Activated naive CD4-positive, alpha-beta T cell treated with anti-CD3 and anti-CD28 coated beads, Interleukin-2, amount 10 ng/mL, durations not matched to agents 7 days and 5 days (primary cell): ENCODE results near the gene ARMC9.
"Not testable (repeated sequence)": the region's sequence is repeated elsewhere in the genome, so short reads cannot be mapped to it uniquely, and the experiment has no call there.

Source experiments
- CTCF ChIA-PET: fragments of 350-600 bp; sonication (Branson Sonifier 250); formaldehyde crosslinking; loops from one replicate; lab custom pipeline; 2021; ENCODE audit warnings: antibody characterized with exemption; lab: Charles Lee
- DNase-seq: peaks from one replicate; pipeline ENCODE4 v3.0.0-alpha.2; 2020
- H3K27ac Mint-ChIP-seq: one replicate; pipeline ENCODE4 v1.8.0; 2021; ENCODE audit warnings: mild to moderate bottlenecking, moderate library complexity, mixed read lengths
- H3K27me3 Mint-ChIP-seq: one replicate; pipeline ENCODE4 v1.8.0; 2021; ENCODE audit warnings: mild to moderate bottlenecking, mixed read lengths
- H3K36me3 Mint-ChIP-seq: one replicate; pipeline ENCODE4 v1.8.0; 2021; ENCODE audit warnings: mixed read lengths
- H3K4me1 Mint-ChIP-seq: one replicate; pipeline ENCODE4 v1.8.0; 2021; ENCODE audit warnings: mixed read lengths
- H3K4me3 Mint-ChIP-seq: one replicate; pipeline ENCODE4 v1.8.0; 2021; ENCODE audit warnings: mild to moderate bottlenecking, moderate library complexity, mixed read lengths
- H3K9me3 Mint-ChIP-seq: one replicate; pipeline ENCODE4 v1.8.0; 2021; ENCODE audit warnings: mixed read lengths

The ARMC9 gene

GRCh38 chr2:231300722-231301076 is 102.3 kb downstream of the ARMC9 start:
- CTCF ChIA-PET, result interaction anchor here (1.0 kb wide), 1 partner anchor 10 kb away, joined by 3 read pairs; no protein-coding TSS in a partner anchor

GRCh38 chr2:231304259-231304658 is 105.8 kb downstream of the ARMC9 start:
- H3K4me1 Mint-ChIP-seq, DNase-seq, H3K27ac Mint-ChIP-seq, H3K4me3 Mint-ChIP-seq, H3K9me3 Mint-ChIP-seq, H3K36me3 Mint-ChIP-seq: not testable (repeated sequence)
- peaks cover 21% of the 10 kb centered on the region for H3K27me3 Mint-ChIP-seq
- CTCF ChIA-PET, result interaction anchor here (0.7 to 1.6 kb wide), 2 partner anchors 19 to 101 kb away, joined by 3 to 4 read pairs; no protein-coding TSS in a partner anchor

More at GRCh38 chr2:231300722-231301076, 102.3 kb downstream of the ARMC9 start:
- Mint-ChIP-seq H3K36me3 (no peaks in the 10 kb centered on the region), H3K9me3 (no peaks in the 10 kb centered on the region), H3K4me1 (peaks cover 5% of the 10 kb centered on the region), H3K4me3 (no peak overlapping the region), H3K27me3 (peaks cover 3% of the 10 kb centered on the region), H3K27ac (no peak overlapping the region)
- no peak for DNase-seq

- Mint-ChIP-seq H3K36me3 (no peaks in the 10 kb centered on the region), H3K27ac (no peak overlapping the region), H3K27me3 (peaks cover 21% of the 10 kb centered on the region), H3K4me1 (peaks cover 5% of the 10 kb centered on the region), H3K9me3 (no peaks in the 10 kb centered on the region), H3K4me3 (no peak overlapping the region)
- CTCF ChIA-PET, result no interaction called here
- no peak for DNase-seq
These were observed 106.8 kb downstream of the ARMC9 start for GRCh38 chr2:231305221-231305620.

GRCh38 chr2:231306791-231307393 is 108.5 kb downstream of the ARMC9 start:
- H3K4me1 Mint-ChIP-seq, result no peaks in the 10 kb centered on the region
- CTCF ChIA-PET, result interaction anchor here (0.7 to 1.7 kb wide), 2 partner anchors 10 to 16 kb away, joined by 3 to 4 read pairs; no protein-coding TSS in a partner anchor
- no peaks in the 10 kb centered on the region for H3K9me3 Mint-ChIP-seq
- H3K36me3 Mint-ChIP-seq, result no peaks in the 10 kb centered on the region
- DNase-seq, result no peak
- peaks cover 21% of the 10 kb centered on the region for H3K27me3 Mint-ChIP-seq
- H3K4me3 Mint-ChIP-seq, result no peak overlapping the region
- no peak overlapping the region for H3K27ac Mint-ChIP-seq

GRCh38 chr2:231308219-231308618 is 109.8 kb downstream of the ARMC9 start:
- no peaks in the 10 kb centered on the region for H3K4me1 Mint-ChIP-seq
- no peak for DNase-seq
- H3K9me3 Mint-ChIP-seq, result no peaks in the 10 kb centered on the region
- H3K36me3 Mint-ChIP-seq, result no peaks in the 10 kb centered on the region
- H3K27ac Mint-ChIP-seq, result no peak overlapping the region
- CTCF ChIA-PET, result interaction anchor here (1.7 kb wide), 1 partner anchor 11 kb away, joined by 4 read pairs; no protein-coding TSS in a partner anchor
- no peak overlapping the region for H3K4me3 Mint-ChIP-seq
- peaks cover 21% of the 10 kb centered on the region for H3K27me3 Mint-ChIP-seq

GRCh38 chr2:231308631-231309428 is 110.4 kb downstream of the ARMC9 start:
- Mint-ChIP-seq H3K36me3 (no peaks in the 10 kb centered on the region), H3K4me3 (no peak overlapping the region), H3K27ac (no peak overlapping the region), H3K27me3 (peaks cover 21% of the 10 kb centered on the region), H3K4me1 (no peaks in the 10 kb centered on the region), H3K9me3 (no peaks in the 10 kb centered on the region)
- DNase-seq, result no peak
- CTCF ChIA-PET, result interaction anchor here (1.7 kb wide), 1 partner anchor 12 kb away, joined by 4 read pairs; no protein-coding TSS in a partner anchor

- CTCF ChIA-PET, result no interaction called here
- H3K4me3 Mint-ChIP-seq, result no peak overlapping the region
- H3K36me3 Mint-ChIP-seq, result no peaks in the 10 kb centered on the region
- H3K27me3 Mint-ChIP-seq, result peaks cover 14% of the 10 kb centered on the region
- H3K27ac Mint-ChIP-seq, result no peak overlapping the region
- DNase-seq, result no peak
- no peaks in the 10 kb centered on the region for H3K9me3 Mint-ChIP-seq
- H3K4me1 Mint-ChIP-seq, result no peaks in the 10 kb centered on the region
These were observed 113.6 kb downstream of the ARMC9 start for GRCh38 chr2:231312066-231312465.

GRCh38 chr2:231315896-231316295 is 117.5 kb downstream of the ARMC9 start:
- H3K27ac Mint-ChIP-seq, result no peak overlapping the region
- no peak for DNase-seq
- peaks cover 5% of the 10 kb centered on the region for H3K9me3 Mint-ChIP-seq
- H3K4me1 Mint-ChIP-seq, result no peaks in the 10 kb centered on the region
- H3K36me3 Mint-ChIP-seq, result no peaks in the 10 kb centered on the region
- CTCF ChIA-PET, result no interaction called here
- H3K27me3 Mint-ChIP-seq, result peaks cover 12% of the 10 kb centered on the region
- no peak overlapping the region for H3K4me3 Mint-ChIP-seq

- Mint-ChIP-seq H3K4me3 (no peak overlapping the region), H3K36me3 (no peaks in the 10 kb centered on the region), H3K27me3 (peaks cover 25% of the 10 kb centered on the region), H3K9me3 (peaks cover 5% of the 10 kb centered on the region), H3K4me1 (no peaks in the 10 kb centered on the region), H3K27ac (no peak overlapping the region)
- CTCF ChIA-PET, result interaction anchor here (1.1 kb wide), 1 partner anchor 89 kb away, joined by 3 read pairs; no protein-coding TSS in a partner anchor
- DNase-seq, result no peak
These were observed 119.1 kb downstream of the ARMC9 start for GRCh38 chr2:231317579-231317978.

GRCh38 chr2:231318436-231318835 is 120.0 kb downstream of the ARMC9 start:
- Mint-ChIP-seq H3K27me3 (peaks cover 32% of the 10 kb centered on the region), H3K27ac (no peak overlapping the region), H3K4me1 (no peaks in the 10 kb centered on the region), H3K9me3 (peaks cover 5% of the 10 kb centered on the region), H3K4me3 (no peak overlapping the region), H3K36me3 (no peaks in the 10 kb centered on the region)
- DNase-seq, result no peak
- CTCF ChIA-PET, result interaction anchor here (1.1 kb wide), 1 partner anchor 88 kb away, joined by 3 read pairs; no protein-coding TSS in a partner anchor

GRCh38 chr2:231318954-231319353 is 120.5 kb downstream of the ARMC9 start:
- no peak for DNase-seq
- Mint-ChIP-seq H3K9me3 (peaks cover 5% of the 10 kb centered on the region), H3K36me3 (no peaks in the 10 kb centered on the region), H3K4me1 (no peaks in the 10 kb centered on the region), H3K27ac (no peak overlapping the region), H3K4me3 (no peak overlapping the region), H3K27me3 (peaks cover 34% of the 10 kb centered on the region)
- CTCF ChIA-PET, result no interaction called here

- Mint-ChIP-seq H3K9me3 (peaks cover 5% of the 10 kb centered on the region), H3K27me3 (peaks cover 34% of the 10 kb centered on the region), H3K36me3 (no peaks in the 10 kb centered on the region), H3K4me1 (no peaks in the 10 kb centered on the region), H3K27ac (no peak overlapping the region), H3K4me3 (no peak overlapping the region)
- CTCF ChIA-PET, result no interaction called here
- no peak for DNase-seq
These were observed 121.4 kb downstream of the ARMC9 start for GRCh38 chr2:231319867-231320266.

- Mint-ChIP-seq H3K27me3 (peaks cover 34% of the 10 kb centered on the region), H3K4me3 (no peak overlapping the region), H3K9me3 (peaks cover 5% of the 10 kb centered on the region), H3K4me1 (no peaks in the 10 kb centered on the region), H3K36me3 (no peaks in the 10 kb centered on the region), H3K27ac (no peak overlapping the region)
- CTCF ChIA-PET, result interaction anchor here (0.7 kb wide), 1 partner anchor 17 kb away, joined by 3 read pairs; no protein-coding TSS in a partner anchor
- no peak for DNase-seq
These were observed 122.6 kb downstream of the ARMC9 start for GRCh38 chr2:231321021-231321420.

GRCh38 chr2:231321556-231322334 is 123.3 kb downstream of the ARMC9 start:
- peaks cover 34% of the 10 kb centered on the region for H3K27me3 Mint-ChIP-seq
- no peaks in the 10 kb centered on the region for H3K4me1 Mint-ChIP-seq
- H3K36me3 Mint-ChIP-seq, result no peaks in the 10 kb centered on the region
- no peak overlapping the region for H3K27ac Mint-ChIP-seq
- CTCF ChIA-PET, result interaction anchor here (1.6 kb wide), 1 partner anchor 84 kb away, joined by 4 read pairs; no protein-coding TSS in a partner anchor
- no peak for DNase-seq
- H3K9me3 Mint-ChIP-seq, result peaks cover 5% of the 10 kb centered on the region
- no peak overlapping the region for H3K4me3 Mint-ChIP-seq
